Measurements from ENCODE around the gene TM9SF3. TPM values are rescaled to one million over a fixed set of nuclear protein-coding genes. Genes with fewer than 3 reads are reported as not detected.

TM9SF3 gene
- total RNA-seq, 1 experiment from 2014 or later = 79.3 TPM

DNA sequence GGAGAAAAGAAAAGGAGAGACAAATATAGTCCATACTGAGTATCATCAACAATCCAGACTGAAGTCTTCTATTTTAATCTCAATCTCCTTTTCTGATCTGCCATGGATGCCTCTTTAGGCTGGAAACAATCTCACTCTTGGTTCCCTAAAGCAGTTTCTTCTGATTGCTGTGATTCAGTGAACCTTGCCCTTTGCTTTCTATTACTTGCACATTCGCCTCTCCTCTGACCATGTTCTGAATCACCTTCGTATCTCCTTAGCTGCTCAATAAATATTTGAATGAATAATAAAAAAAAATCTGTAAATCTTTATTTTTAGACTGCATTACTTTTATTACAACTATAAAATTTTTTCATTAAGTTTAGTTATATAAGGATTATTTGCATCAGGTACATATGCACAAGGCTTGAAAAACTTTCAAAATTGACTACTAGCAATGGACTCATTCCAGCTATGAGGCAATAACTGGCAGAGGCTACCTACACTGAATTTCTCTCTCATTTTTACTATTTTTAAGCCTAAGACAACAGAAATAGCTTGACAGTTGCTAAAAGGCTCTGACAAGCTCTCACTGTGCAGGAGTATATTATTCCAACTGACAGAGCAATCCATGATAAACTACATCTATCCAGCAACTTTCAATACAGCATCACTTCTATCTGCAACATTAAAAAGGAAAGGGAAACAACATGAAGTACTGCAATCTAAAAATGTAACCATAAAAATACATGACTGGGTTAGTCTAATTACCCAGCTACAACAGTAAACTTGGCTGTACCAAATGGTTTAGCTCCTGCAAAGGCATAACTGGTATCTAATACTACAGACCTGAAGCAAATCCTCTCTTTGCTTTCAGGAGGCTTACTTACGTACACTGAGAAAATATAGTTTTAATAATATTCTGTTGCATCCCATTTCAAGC is 25.6 kb downstream of the TM9SF3 start:
- POLR2A ChIA-PET = interaction anchor here (0.9 kb wide), 1 partner anchor 11 kb away, joined by 6 read pairs; no protein-coding TSS in a partner anchor
- DNase-seq (ENCODE audit: low read depth, low spot score) = no peak
- H3K9me3 ChIP-seq (ENCODE audit: control insufficient read depth in 1 of 2, insufficient read depth in 1 of 2, low read depth in 1 of 2, low read length in 2 of 2) = no peaks in the 10 kb centered on the region
- H2AFZ ChIP-seq (ENCODE audit: low read depth, low read length, poor library complexity, severe bottlenecking) = no peak overlapping the region
- no peak overlapping the region for H3K4me3 ChIP-seq (replicated peaks in 1 of 2; ENCODE audit: low read depth in 1 of 2, low read length in 2 of 2)
- peaks cover 58% of the 10 kb centered on the region for H3K79me2 ChIP-seq (ENCODE audit: insufficient read depth, low read length)
- H3K27ac ChIP-seq (ENCODE audit: low read depth, low read length) = no peak overlapping the region
- no peaks in the 10 kb centered on the region for H3K9me2 ChIP-seq (ENCODE audit: insufficient read depth)
- CTCF ChIA-PET = no interaction called here
- TF ChIP-seq SP1 (IDR thresholded peaks at IDR 0.05; ENCODE audit: low read depth) = no peak
- TF ChIP-seq CEBPB (IDR thresholded peaks at IDR 0.05; ENCODE audit: low read depth) = no peak
- TF ChIP-seq ZFX (IDR thresholded peaks at IDR 0.05) = no peak
- TF ChIP-seq FOSL1 (IDR thresholded peaks at IDR 0.05; ENCODE audit: low read depth) = no peak
- TF ChIP-seq SIN3A (IDR thresholded peaks at IDR 0.05; ENCODE audit: low read depth) = no peak
- TF ChIP-seq, protein P1, sequence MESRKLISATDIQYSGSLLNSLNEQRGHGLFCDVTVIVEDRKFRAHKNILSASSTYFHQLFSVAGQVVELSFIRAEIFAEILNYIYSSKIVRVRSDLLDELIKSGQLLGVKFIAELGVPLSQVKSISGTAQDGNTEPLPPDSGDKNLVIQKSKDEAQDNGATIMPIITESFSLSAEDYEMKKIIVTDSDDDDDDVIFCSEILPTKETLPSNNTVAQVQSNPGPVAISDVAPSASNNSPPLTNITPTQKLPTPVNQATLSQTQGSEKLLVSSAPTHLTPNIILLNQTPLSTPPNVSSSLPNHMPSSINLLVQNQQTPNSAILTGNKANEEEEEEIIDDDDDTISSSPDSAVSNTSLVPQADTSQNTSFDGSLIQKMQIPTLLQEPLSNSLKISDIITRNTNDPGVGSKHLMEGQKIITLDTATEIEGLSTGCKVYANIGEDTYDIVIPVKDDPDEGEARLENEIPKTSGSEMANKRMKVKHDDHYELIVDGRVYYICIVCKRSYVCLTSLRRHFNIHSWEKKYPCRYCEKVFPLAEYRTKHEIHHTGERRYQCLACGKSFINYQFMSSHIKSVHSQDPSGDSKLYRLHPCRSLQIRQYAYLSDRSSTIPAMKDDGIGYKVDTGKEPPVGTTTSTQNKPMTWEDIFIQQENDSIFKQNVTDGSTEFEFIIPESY (IDR thresholded peaks at IDR 0.05; ENCODE audit: extremely low read depth, insufficient replicate concordance, low read length) = no peak
- TF ChIP-seq CBX3 (IDR thresholded peaks at IDR 0.05; ENCODE audit: low read depth) = no peak
- TF ChIP-seq TCF7L2 (IDR thresholded peaks at IDR 0.05; ENCODE audit: borderline replicate concordance, extremely low read depth, insufficient read depth, insufficient read length) = no peak
- TF ChIP-seq, protein P2, sequence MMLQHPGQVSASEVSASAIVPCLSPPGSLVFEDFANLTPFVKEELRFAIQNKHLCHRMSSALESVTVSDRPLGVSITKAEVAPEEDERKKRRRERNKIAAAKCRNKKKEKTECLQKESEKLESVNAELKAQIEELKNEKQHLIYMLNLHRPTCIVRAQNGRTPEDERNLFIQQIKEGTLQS (IDR thresholded peaks at IDR 0.05) = no peak
- TF ChIP-seq, protein P3, sequence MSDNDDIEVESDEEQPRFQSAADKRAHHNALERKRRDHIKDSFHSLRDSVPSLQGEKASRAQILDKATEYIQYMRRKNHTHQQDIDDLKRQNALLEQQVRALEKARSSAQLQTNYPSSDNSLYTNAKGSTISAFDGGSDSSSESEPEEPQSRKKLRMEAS (IDR thresholded peaks at IDR 0.05) = no peak
- TF ChIP-seq EGR1 (IDR thresholded peaks at IDR 0.05; ENCODE audit: low read depth) = no peak
- TF ChIP-seq EZH2 (IDR thresholded peaks at IDR 0.05) = no peak
- H3K36me3 ChIP-seq (ENCODE audit: control insufficient read depth in 1 of 2, insufficient read depth in 2 of 2, low read length in 2 of 2) = peaks cover 14 to 27% of the 10 kb centered on the region in 2 experiments; a peak in 1 of 4 replicates
- H3K4me2 ChIP-seq (ENCODE audit: low read length) = no peak overlapping the region
- no TSS peak for BruUV-seq (replicated peaks)
- H4K20me1 ChIP-seq (ENCODE audit: insufficient read depth) = peaks cover 7% of the 10 kb centered on the region; the same call in 1 of the 2 replicates
- no peak for ATAC-seq
- H3K9ac ChIP-seq (ENCODE audit: low read length) = no peak overlapping the region
- intact Hi-C loops (cut with micrococcal nuclease) = no loop called here
- RAD21 ChIA-PET (ENCODE audit: low non-redundant PET in 1 of 2, low total read pairs in 2 of 2, uncharacterized antibody in 2 of 2, unreplicated experiment in 2 of 2) = no interaction called here
- H3K4me1 ChIP-seq (ENCODE audit: control insufficient read depth in 1 of 2, insufficient read depth in 2 of 2, low read length in 2 of 2) = no peaks in the 10 kb centered on the region
- H3K27me3 ChIP-seq (ENCODE audit: insufficient read depth, low read length) = no peaks in the 10 kb centered on the region

Measured in HCT116 (cell line).